SK-N-SH (cell line): ENCODE measurements around the gene ZNHIT2. TPM values are rescaled to one million over a fixed set of nuclear protein-coding genes. Genes with fewer than 3 reads are reported as not detected.

Experiments used
- CTCF ChIA-PET: fragments of 300-600, 350-600 bp; formaldehyde crosslinking; extraction: SDS; loops from one replicate; lab custom pipeline; 2021; lab: Yijun Ruan, JAX
- POLR2A ChIA-PET: fragments of 350-600 bp; sonication (Branson Sonifier 250); formaldehyde crosslinking; extraction: SDS; loops from one replicate; lab custom pipeline; 2020; ENCODE audit warnings: antibody characterized with exemption, inconsistent platforms; lab: Yijun Ruan, JAX
- DNase-seq: peaks from one replicate; pipeline ENCODE4 v3.0.0; 2012
- H2AFZ ChIP-seq: fragments of 200-600 bp; sonication (generic); 2 replicates; pipeline ENCODE4 v1.8.1; 2016; ENCODE audit warnings: antibody characterized with exemption, mild to moderate bottlenecking, low read depth
- H3F3A ChIP-seq: fragments of 200-600 bp; sonication (generic); replicated peaks from 2 replicates; pipeline ENCODE3; 2016; ENCODE audit warnings: antibody characterized with exemption, mild to moderate bottlenecking; ENCODE audit not compliant: insufficient read depth
- H3K27ac ChIP-seq, 2 experiments: fragments of 200-500 bp in 1 of 2; fragments of 200-600 bp in 1 of 2; sonication (Bioruptor generic) in 1 of 2; sonication (generic), shearing (Covaris generic) in 1 of 2; 2 replicates each; pipeline versions ENCODE4 v1.5.1 to v1.6.1; 2014 to 2016; ENCODE audit warnings: low read depth in 2 of 2, inconsistent platforms in 1 of 2, low read length in 1 of 2, mild to moderate bottlenecking in 1 of 2, mixed read lengths in 1 of 2
- H3K27me3 ChIP-seq: fragments of 200-600 bp; sonication (generic), shearing (Covaris generic); 2 replicates; pipeline ENCODE4 v1.6.1; 2016; ENCODE audit warnings: mixed run types; ENCODE audit not compliant: insufficient read depth
- H3K36me3 ChIP-seq, 2 experiments: fragments of 200-500 bp in 1 of 2; fragments of 200-600 bp in 1 of 2; sonication (Bioruptor generic) in 1 of 2; sonication (generic) in 1 of 2; replicated peaks in 1 of 2; 2 replicates each; pipeline versions ENCODE3 to v1.5.1; 2014 to 2016; ENCODE audit warnings: low read length in 1 of 2, mild to moderate bottlenecking in 1 of 2; ENCODE audit not compliant: insufficient read depth in 2 of 2, control insufficient read depth in 1 of 2
- H3K4me1 ChIP-seq, 2 experiments: fragments of 200-500 bp in 1 of 2; fragments of 200-600 bp in 1 of 2; sonication (Bioruptor generic) in 1 of 2; sonication (generic), shearing (Covaris generic) in 1 of 2; 2 replicates each; pipeline versions ENCODE4 v1.5.1 to v1.6.1; 2014 to 2016; ENCODE audit warnings: low read depth in 1 of 2, low read length in 1 of 2, mixed run types in 1 of 2; ENCODE audit not compliant: insufficient read depth in 2 of 2, control insufficient read depth in 1 of 2
- H3K4me2 ChIP-seq: fragments of 200-600 bp; sonication (generic), shearing (Covaris generic); 2 replicates; pipeline ENCODE4 v1.6.1; 2017; ENCODE audit warnings: mixed run types
- H3K4me3 ChIP-seq, 2 experiments: fragments of 200-500 bp in 1 of 2; fragments of 200-600 bp in 1 of 2; sonication (Bioruptor generic) in 1 of 2; sonication (generic), shearing (Covaris generic) in 1 of 2; 2 replicates each; pipeline versions ENCODE4 v1.5.1 to v1.8.1; 2014 to 2016; ENCODE audit warnings: low read depth in 2 of 2, inconsistent platforms in 1 of 2, low read length in 1 of 2, mild to moderate bottlenecking in 1 of 2, mixed read lengths in 1 of 2, moderate library complexity in 1 of 2
- H3K79me2 ChIP-seq: fragments of 200-600 bp; sonication (generic); 2 replicates; pipeline ENCODE4 v1.8.1; 2017; ENCODE audit warnings: mild to moderate bottlenecking; ENCODE audit not compliant: insufficient read depth
- H3K9ac ChIP-seq: fragments of 200-600 bp; sonication (generic); 2 replicates; pipeline ENCODE4 v1.6.1; 2017; ENCODE audit warnings: mixed run types
- H3K9me2 ChIP-seq: fragments of 200-600 bp; sonication (generic); 2 replicates; pipeline ENCODE4 v1.6.1; 2017; ENCODE audit warnings: mixed run types
- H3K9me3 ChIP-seq: fragments of 200-600 bp; sonication (generic); 2 replicates; pipeline ENCODE4 v1.6.1; 2017; ENCODE audit warnings: mixed run types, mild to moderate bottlenecking, moderate library complexity
- H4K20me1 ChIP-seq: fragments of 200-600 bp; sonication (generic); 2 replicates; pipeline ENCODE4 v1.6.1; 2017; ENCODE audit warnings: mild to moderate bottlenecking, mixed run types; ENCODE audit not compliant: insufficient read depth
- EP300 ChIP-seq, 2 experiments: IDR thresholded peaks; 2 replicates each; pipeline versions ENCODE4 v1.4.0 to v1.6.1; 2012; ENCODE audit warnings: borderline replicate concordance in 1 of 2, low read depth in 1 of 2, low read length in 1 of 2
- EZH2phosphoT487 ChIP-seq: fragments of 200-600 bp; sonication (generic); IDR thresholded peaks from 2 replicates; pipeline ENCODE4 v1.6.1; 2017; ENCODE audit warnings: low read depth, mixed run types, mild to moderate bottlenecking, antibody characterized with exemption, moderate library complexity, borderline replicate concordance
- FOSL2 ChIP-seq: IDR thresholded peaks from 2 replicates; pipeline ENCODE4 v1.4.0; 2012; ENCODE audit warnings: low read depth, mild to moderate bottlenecking, moderate library complexity, borderline replicate concordance
- FOXM1 ChIP-seq: IDR thresholded peaks from 2 replicates; pipeline ENCODE4 v1.4.0; 2012; ENCODE audit warnings: low read depth, mild to moderate bottlenecking
- GATA2 ChIP-seq: sonication (generic); formaldehyde crosslinking; IDR thresholded peaks from 2 replicates; pipeline ENCODE4 v1.5.0; 2020; ENCODE audit warnings: mild to moderate bottlenecking, missing genetic modification reagents
- MAX ChIP-seq: IDR thresholded peaks from 2 replicates; pipeline ENCODE4 v1.4.0; 2012; ENCODE audit warnings: low read depth
- MEF2A ChIP-seq: IDR thresholded peaks from 2 replicates; pipeline ENCODE4 v1.4.0; 2012; ENCODE audit warnings: low read depth, borderline replicate concordance
- POLR2AphosphoS5 ChIP-seq: IDR thresholded peaks from 2 replicates; pipeline ENCODE4 v1.6.1; 2012; ENCODE audit warnings: low read depth, low read length
- RAD21 ChIP-seq: IDR thresholded peaks from 2 replicates; pipeline ENCODE4 v1.6.1; 2012; ENCODE audit warnings: mild to moderate bottlenecking, low read length
- SMC3 ChIP-seq: IDR thresholded peaks from 2 replicates; pipeline ENCODE4 v1.6.1; 2012; ENCODE audit warnings: low read depth, low read length, improper control_type of control experiment
- TAF1 ChIP-seq: IDR thresholded peaks from 2 replicates; pipeline ENCODE4 v1.6.1; 2012; ENCODE audit warnings: low read depth, mild to moderate bottlenecking, low read length, moderate library complexity, borderline replicate concordance
- TEAD4 ChIP-seq: IDR thresholded peaks from 2 replicates; pipeline ENCODE4 v1.4.0; 2012; ENCODE audit warnings: mild to moderate bottlenecking, borderline replicate concordance; ENCODE audit not compliant: insufficient read depth
- USF1 ChIP-seq: IDR thresholded peaks from 2 replicates; pipeline ENCODE4 v1.4.0; 2012; ENCODE audit warnings: low read depth, borderline replicate concordance
- WGBS: methylation state at CpG from one replicate; pipeline ENCODE4 v1.1.6; 2017; ENCODE audit warnings: low lambda C conversion rate; 5-methylcytosine and 5-hydroxymethylcytosine counted together
- polyA plus RNA-seq, 3 experiments: library from polyadenylated mRNA; depleted of rRNA; stranded (reverse); fragments of >200 nt; gene quantifications; 2 replicates each; pipeline ENCODE4 v1.2.3, GENCODE V29; 2012
- TF ChIP-seq, protein P1 (sequence below): fragments of 200-600 bp; sonication (generic); IDR thresholded peaks from 2 replicates; pipeline ENCODE4 v1.6.1; 2017; ENCODE audit warnings: antibody characterized with exemption, mild to moderate bottlenecking, moderate library complexity
- TF ChIP-seq, protein P2 (sequence below): fragments of 150-350 bp; IDR thresholded peaks from 2 replicates; pipeline ENCODE4 v1.6.1; 2016; ENCODE audit warnings: mild to moderate bottlenecking, low read depth, low read length
- TF ChIP-seq, protein P3 (sequence below): IDR thresholded peaks from 2 replicates; pipeline ENCODE4; 2012
- TF ChIP-seq, protein P4 (sequence below): fragments of 150-350 bp; IDR thresholded peaks from 2 replicates; pipeline ENCODE4 v1.6.1; 2017; ENCODE audit warnings: antibody characterized with exemption, low read length, low read depth, borderline replicate concordance
- TF ChIP-seq, protein P5 (sequence below): IDR thresholded peaks from 2 replicates; pipeline ENCODE4 v1.4.0; 2012; ENCODE audit warnings: low read depth, borderline replicate concordance

Gene ZNHIT2
- polyA plus RNA-seq, 1 of the 3 experiments (the other 2 are of a cell fraction) = 5.6 TPM

DNA sequence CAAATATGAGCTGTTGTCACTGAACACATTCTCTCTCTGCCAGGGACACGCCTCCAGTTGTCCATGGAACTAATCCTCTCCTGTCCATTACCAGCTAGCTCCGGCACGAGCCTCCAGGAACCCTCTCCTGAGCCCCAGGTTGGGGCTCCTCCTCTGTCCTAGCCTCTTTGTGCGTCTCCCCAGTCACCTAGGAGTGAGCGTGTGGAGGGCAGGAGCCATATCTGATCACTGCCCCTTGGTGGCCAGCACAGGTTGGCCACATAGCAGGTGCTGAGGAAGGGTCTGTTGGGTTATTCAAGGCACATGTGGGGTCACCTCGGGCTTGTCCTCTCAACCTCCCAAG lies 14.4 kb upstream of the ZNHIT2 start:
- ChIA-PET POLR2A (interaction anchor here (1.1 to 1.4 kb wide), 2 partner anchors 10 to 14 kb away, joined by 3 to 8 read pairs; partner anchors contain the start of genes FAU, MRPL49 and ZNHIT2), CTCF (interaction anchor here (2.4 to 4.3 kb wide), 3 partner anchors 15 to 22 kb away, joined by 6 to 23 read pairs (median 22); partner anchors contain the start of genes TM7SF2 and ZNHIT2)
- WGBS = 95% methylated on average over 5 of the region's 6 CpGs
- peaks cover 28% of the 10 kb centered on the region; the same call in 1 of the 2 replicates for H3K79me2 ChIP-seq
- H3K9ac ChIP-seq = no peak overlapping the region
- no peaks in the 10 kb centered on the region for H3K27me3 ChIP-seq
- no peak overlapping the region for H2AFZ ChIP-seq
- no peak overlapping the region for H3K4me3 ChIP-seq
- no peaks in the 10 kb centered on the region; the same call in 1 of the 2 replicates for H4K20me1 ChIP-seq
- no peaks in the 10 kb centered on the region for H3K9me3 ChIP-seq
- no peak overlapping the region for H3K27ac ChIP-seq
- H3K4me1 ChIP-seq = peaks cover 0 to 28% of the 10 kb centered on the region in 2 experiments; a peak in 2 of 4 replicates
- no peak for DNase-seq
- TF ChIP-seq FOSL2 = no peak
- TF ChIP-seq, protein P1, sequence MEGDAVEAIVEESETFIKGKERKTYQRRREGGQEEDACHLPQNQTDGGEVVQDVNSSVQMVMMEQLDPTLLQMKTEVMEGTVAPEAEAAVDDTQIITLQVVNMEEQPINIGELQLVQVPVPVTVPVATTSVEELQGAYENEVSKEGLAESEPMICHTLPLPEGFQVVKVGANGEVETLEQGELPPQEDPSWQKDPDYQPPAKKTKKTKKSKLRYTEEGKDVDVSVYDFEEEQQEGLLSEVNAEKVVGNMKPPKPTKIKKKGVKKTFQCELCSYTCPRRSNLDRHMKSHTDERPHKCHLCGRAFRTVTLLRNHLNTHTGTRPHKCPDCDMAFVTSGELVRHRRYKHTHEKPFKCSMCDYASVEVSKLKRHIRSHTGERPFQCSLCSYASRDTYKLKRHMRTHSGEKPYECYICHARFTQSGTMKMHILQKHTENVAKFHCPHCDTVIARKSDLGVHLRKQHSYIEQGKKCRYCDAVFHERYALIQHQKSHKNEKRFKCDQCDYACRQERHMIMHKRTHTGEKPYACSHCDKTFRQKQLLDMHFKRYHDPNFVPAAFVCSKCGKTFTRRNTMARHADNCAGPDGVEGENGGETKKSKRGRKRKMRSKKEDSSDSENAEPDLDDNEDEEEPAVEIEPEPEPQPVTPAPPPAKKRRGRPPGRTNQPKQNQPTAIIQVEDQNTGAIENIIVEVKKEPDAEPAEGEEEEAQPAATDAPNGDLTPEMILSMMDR = no peak
- no peak for TF ChIP-seq TAF1
- TF ChIP-seq, protein P2, sequence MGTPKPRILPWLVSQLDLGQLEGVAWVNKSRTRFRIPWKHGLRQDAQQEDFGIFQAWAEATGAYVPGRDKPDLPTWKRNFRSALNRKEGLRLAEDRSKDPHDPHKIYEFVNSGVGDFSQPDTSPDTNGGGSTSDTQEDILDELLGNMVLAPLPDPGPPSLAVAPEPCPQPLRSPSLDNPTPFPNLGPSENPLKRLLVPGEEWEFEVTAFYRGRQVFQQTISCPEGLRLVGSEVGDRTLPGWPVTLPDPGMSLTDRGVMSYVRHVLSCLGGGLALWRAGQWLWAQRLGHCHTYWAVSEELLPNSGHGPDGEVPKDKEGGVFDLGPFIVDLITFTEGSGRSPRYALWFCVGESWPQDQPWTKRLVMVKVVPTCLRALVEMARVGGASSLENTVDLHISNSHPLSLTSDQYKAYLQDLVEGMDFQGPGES = no peak
- no peak for TF ChIP-seq SMC3
- TF ChIP-seq, protein P3, sequence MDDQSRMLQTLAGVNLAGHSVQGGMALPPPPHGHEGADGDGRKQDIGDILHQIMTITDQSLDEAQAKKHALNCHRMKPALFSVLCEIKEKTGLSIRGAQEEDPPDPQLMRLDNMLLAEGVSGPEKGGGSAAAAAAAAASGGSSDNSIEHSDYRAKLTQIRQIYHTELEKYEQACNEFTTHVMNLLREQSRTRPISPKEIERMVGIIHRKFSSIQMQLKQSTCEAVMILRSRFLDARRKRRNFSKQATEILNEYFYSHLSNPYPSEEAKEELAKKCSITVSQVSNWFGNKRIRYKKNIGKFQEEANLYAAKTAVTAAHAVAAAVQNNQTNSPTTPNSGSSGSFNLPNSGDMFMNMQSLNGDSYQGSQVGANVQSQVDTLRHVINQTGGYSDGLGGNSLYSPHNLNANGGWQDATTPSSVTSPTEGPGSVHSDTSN = no peak
- no peak overlapping the region for H3K4me2 ChIP-seq
- peaks cover 9% of the 10 kb centered on the region for H3F3A ChIP-seq
- peaks cover 19 to 54% of the 10 kb centered on the region in 2 experiments for H3K36me3 ChIP-seq
- H3K9me2 ChIP-seq = no peaks in the 10 kb centered on the region

DNA sequence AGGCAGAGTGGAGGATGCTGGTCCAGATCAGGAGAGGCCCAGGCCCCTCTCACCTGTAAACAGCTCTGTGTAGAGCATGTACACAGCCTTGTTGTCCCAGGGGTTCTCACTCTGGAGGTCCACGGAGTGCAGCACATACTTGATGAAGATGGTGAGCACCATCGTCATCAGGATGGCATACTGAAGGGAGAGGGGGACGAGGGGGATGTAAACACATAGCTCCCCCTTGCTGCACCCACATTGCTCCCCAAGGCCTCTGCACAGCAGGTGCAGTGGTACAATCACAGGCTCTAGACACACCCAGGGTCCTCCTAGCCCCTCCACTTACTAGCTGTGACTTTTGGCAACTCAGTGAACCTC lies 13.9 kb upstream of the ZNHIT2 start:
- no peaks in the 10 kb centered on the region for H3K9me2 ChIP-seq
- no peak overlapping the region; a peak in 1 of 4 replicates for H3K27ac ChIP-seq
- H3K4me2 ChIP-seq = no peak overlapping the region
- H3K4me1 ChIP-seq = peaks cover 0 to 28% of the 10 kb centered on the region in 2 experiments; a peak in 2 of 4 replicates
- CTCF ChIA-PET = interaction anchor here (2.4 to 4.3 kb wide), 3 partner anchors 14 to 21 kb away, joined by 6 to 23 read pairs (median 22); partner anchors contain the start of genes TM7SF2 and ZNHIT2
- no peak overlapping the region for H3K9ac ChIP-seq
- peaks cover 28% of the 10 kb centered on the region; the same call in 1 of the 2 replicates for H3K79me2 ChIP-seq
- H4K20me1 ChIP-seq = no peaks in the 10 kb centered on the region; the same call in 1 of the 2 replicates
- no peak for DNase-seq
- POLR2A ChIA-PET = interaction anchor here (1.1 to 1.4 kb wide), 2 partner anchors 9 to 14 kb away, joined by 3 to 8 read pairs; partner anchors contain the start of genes FAU, MRPL49 and ZNHIT2
- H3K27me3 ChIP-seq = no peaks in the 10 kb centered on the region
- no peak overlapping the region for H3K4me3 ChIP-seq
- peaks cover 19 to 59% of the 10 kb centered on the region in 2 experiments for H3K36me3 ChIP-seq
- H3K9me3 ChIP-seq = no peaks in the 10 kb centered on the region
- no peak overlapping the region for H2AFZ ChIP-seq
- H3F3A ChIP-seq = peaks cover 10% of the 10 kb centered on the region
- 72% methylated on average over 3 of the region's 3 CpGs for WGBS
- TF ChIP-seq MAX = no peak
- TF ChIP-seq, protein P4, sequence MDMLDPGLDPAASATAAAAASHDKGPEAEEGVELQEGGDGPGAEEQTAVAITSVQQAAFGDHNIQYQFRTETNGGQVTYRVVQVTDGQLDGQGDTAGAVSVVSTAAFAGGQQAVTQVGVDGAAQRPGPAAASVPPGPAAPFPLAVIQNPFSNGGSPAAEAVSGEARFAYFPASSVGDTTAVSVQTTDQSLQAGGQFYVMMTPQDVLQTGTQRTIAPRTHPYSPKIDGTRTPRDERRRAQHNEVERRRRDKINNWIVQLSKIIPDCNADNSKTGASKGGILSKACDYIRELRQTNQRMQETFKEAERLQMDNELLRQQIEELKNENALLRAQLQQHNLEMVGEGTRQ = no peak
- no peak for TF ChIP-seq RAD21
- TF ChIP-seq, protein P5, sequence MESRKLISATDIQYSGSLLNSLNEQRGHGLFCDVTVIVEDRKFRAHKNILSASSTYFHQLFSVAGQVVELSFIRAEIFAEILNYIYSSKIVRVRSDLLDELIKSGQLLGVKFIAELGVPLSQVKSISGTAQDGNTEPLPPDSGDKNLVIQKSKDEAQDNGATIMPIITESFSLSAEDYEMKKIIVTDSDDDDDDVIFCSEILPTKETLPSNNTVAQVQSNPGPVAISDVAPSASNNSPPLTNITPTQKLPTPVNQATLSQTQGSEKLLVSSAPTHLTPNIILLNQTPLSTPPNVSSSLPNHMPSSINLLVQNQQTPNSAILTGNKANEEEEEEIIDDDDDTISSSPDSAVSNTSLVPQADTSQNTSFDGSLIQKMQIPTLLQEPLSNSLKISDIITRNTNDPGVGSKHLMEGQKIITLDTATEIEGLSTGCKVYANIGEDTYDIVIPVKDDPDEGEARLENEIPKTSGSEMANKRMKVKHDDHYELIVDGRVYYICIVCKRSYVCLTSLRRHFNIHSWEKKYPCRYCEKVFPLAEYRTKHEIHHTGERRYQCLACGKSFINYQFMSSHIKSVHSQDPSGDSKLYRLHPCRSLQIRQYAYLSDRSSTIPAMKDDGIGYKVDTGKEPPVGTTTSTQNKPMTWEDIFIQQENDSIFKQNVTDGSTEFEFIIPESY = no peak
- TF ChIP-seq TAF1 = no peak
- no peak for TF ChIP-seq POLR2AphosphoS5
- no peak for TF ChIP-seq TEAD4
- TF ChIP-seq EP300 (IDR thresholded peaks at IDR 0.05; ENCODE audit: borderline replicate concordance in 1 of 2, low read depth in 1 of 2, low read length in 1 of 2) = no peak
- no peak for TF ChIP-seq MEF2A
- no peak for TF ChIP-seq GATA2
- no peak for TF ChIP-seq FOXM1
- no peak for TF ChIP-seq USF1
- TF ChIP-seq EZH2phosphoT487 = no peak
